Measurements from ENCODE around the gene DCLK1. TPM values are rescaled to one million over a fixed set of nuclear protein-coding genes. Genes with fewer than 3 reads are reported as not detected.

DCLK1 gene
- total and polyA plus RNA-seq, 7 experiments from 2014 or later = not detected

GRCh38 chr13:35724446-35724845, 406.7 kb downstream of the DCLK1 start:
- H3K4me1 ChIP-seq (ENCODE audit: control insufficient read depth in 2 of 2, insufficient read depth in 2 of 2, low read length in 2 of 2) = no peaks in the 10 kb centered on the region
- CTCF ChIA-PET = no interaction called here
- POLR2A ChIA-PET = no interaction called here
- Mint-ChIP-seq H3K27me3 (peaks cover 8 to 23% (median 14%) of the 10 kb centered on the region in 5 donors), H3K9me3 (peaks cover 0 to 5% (median 0%) of the 10 kb centered on the region in 11 donors), H3K4me1 (peaks cover 0 to 8% (median 0%) of the 10 kb centered on the region in 7 donors), H3K36me3 (no peaks in the 10 kb centered on the region), H3K27ac (no peak overlapping the region), H3K4me3 (no peak overlapping the region)
- DNase-seq = no peak
- no peaks in the 10 kb centered on the region for H3K36me3 ChIP-seq (ENCODE audit: control insufficient read depth in 2 of 3, insufficient read depth in 3 of 3, low read length in 3 of 3)
- H3K27me3 ChIP-seq (ENCODE audit: control insufficient read depth in 2 of 2, insufficient read depth in 2 of 2, low read length in 2 of 2) = no peaks in the 10 kb centered on the region
- H3K4me3 ChIP-seq (ENCODE audit: low read length) = no peak overlapping the region
- H3K9me3 ChIP-seq (ENCODE audit: control insufficient read depth in 2 of 3, low read length in 3 of 3) = no peaks in the 10 kb centered on the region
- no peak for ATAC-seq
- intact Hi-C loops (cut with micrococcal nuclease) = loop anchor here in 1 of 2 donors (5.0 kb wide), 1 partner anchor 1922 kb away; no protein-coding TSS in a partner anchor
- H3K27ac ChIP-seq (ENCODE audit: low read depth, low read length) = no peak overlapping the region

DNA sequence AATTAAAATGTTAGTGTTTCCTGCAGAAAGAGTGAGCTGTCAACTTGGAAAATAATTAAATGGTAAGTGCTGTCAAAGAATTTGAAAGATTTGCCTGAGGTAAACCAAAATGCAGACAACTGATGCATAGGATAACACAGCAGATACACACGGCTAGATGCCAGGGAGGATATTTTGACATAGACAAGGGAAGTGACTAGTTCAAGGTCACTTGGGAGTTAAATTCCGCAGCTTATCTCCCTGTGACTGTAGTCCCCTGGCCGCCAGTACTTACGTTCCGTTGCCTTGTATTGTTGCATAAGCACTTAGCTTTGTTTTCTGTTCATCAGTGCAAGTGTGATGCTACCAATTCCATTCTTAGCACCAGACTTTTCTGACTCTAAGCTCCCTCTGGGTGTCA, 407.4 kb downstream of the DCLK1 start:
- no peaks in the 10 kb centered on the region for H3K27me3 ChIP-seq (ENCODE audit: control insufficient read depth in 2 of 2, insufficient read depth in 2 of 2, low read length in 2 of 2)
- Mint-ChIP-seq H3K4me1 (peaks cover 0 to 8% (median 0%) of the 10 kb centered on the region in 7 donors), H3K27ac (no peak overlapping the region), H3K9me3 (peaks cover 0 to 4% (median 0%) of the 10 kb centered on the region in 11 donors), H3K4me3 (no peak overlapping the region), H3K36me3 (no peaks in the 10 kb centered on the region), H3K27me3 (peaks cover 8 to 28% (median 12%) of the 10 kb centered on the region in 5 donors)
- no peaks in the 10 kb centered on the region for H3K4me1 ChIP-seq (ENCODE audit: control insufficient read depth in 2 of 2, insufficient read depth in 2 of 2, low read length in 2 of 2)
- ATAC-seq (no peak), DNase-seq (no peak)
- intact Hi-C loops (cut with micrococcal nuclease) = loop anchor here in 1 of 2 donors (5.0 kb wide), 1 partner anchor 1922 kb away; no protein-coding TSS in a partner anchor
- ChIA-PET POLR2A (no interaction called here), CTCF (no interaction called here)
- H3K4me3 ChIP-seq (ENCODE audit: low read length) = no peak overlapping the region
- H3K9me3 ChIP-seq (ENCODE audit: control insufficient read depth in 2 of 3, low read length in 3 of 3) = no peaks in the 10 kb centered on the region
- H3K27ac ChIP-seq (ENCODE audit: low read depth, low read length) = no peak overlapping the region
- H3K36me3 ChIP-seq (ENCODE audit: control insufficient read depth in 2 of 3, insufficient read depth in 3 of 3, low read length in 3 of 3) = no peaks in the 10 kb centered on the region

DNA sequence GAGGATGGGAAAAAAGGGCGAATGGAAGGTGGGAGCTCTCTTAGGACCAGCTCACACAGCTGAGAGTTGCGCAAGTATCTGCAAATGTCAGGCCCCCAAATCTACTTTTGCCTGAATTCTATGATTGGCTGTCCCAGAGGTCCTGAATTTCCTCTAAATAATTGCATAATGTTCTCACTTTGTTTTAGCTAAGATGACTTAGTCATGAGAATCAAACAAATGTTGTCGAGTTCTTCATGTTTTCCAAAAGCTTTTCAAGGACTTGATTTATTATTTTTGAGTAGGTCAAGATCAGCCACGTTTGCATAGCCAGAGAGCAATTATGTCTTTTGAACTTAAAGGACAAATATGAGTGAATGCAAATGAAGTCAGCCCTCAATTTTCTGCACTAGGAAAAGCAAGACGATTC, 408.1 kb downstream of the DCLK1 start:
- Mint-ChIP-seq H3K36me3 (no peaks in the 10 kb centered on the region), H3K27me3 (peaks cover 8 to 28% (median 10%) of the 10 kb centered on the region in 5 donors), H3K27ac (no peak overlapping the region), H3K4me3 (no peak overlapping the region), H3K4me1 (peaks cover 0 to 8% (median 0%) of the 10 kb centered on the region in 7 donors), H3K9me3 (peaks cover 0 to 3% (median 0%) of the 10 kb centered on the region in 11 donors)
- Histone ChIP-seq H3K36me3 (ENCODE audit: control insufficient read depth in 2 of 3, insufficient read depth in 3 of 3, low read length in 3 of 3) (no peaks in the 10 kb centered on the region), H3K4me3 (ENCODE audit: low read length) (no peak overlapping the region), H3K27ac (ENCODE audit: low read depth, low read length) (no peak overlapping the region), H3K27me3 (ENCODE audit: control insufficient read depth in 2 of 2, insufficient read depth in 2 of 2, low read length in 2 of 2) (no peaks in the 10 kb centered on the region), H3K4me1 (ENCODE audit: control insufficient read depth in 2 of 2, insufficient read depth in 2 of 2, low read length in 2 of 2) (no peaks in the 10 kb centered on the region), H3K9me3 (ENCODE audit: control insufficient read depth in 2 of 3, low read length in 3 of 3) (no peaks in the 10 kb centered on the region)
- ATAC-seq (no peak), DNase-seq (no peak)
- ChIA-PET CTCF (no interaction called here), POLR2A (no interaction called here)
- intact Hi-C loops (cut with micrococcal nuclease) = loop anchor here in 1 of 2 donors (5.0 kb wide), 1 partner anchor 1921 kb away; no protein-coding TSS in a partner anchor

DNA sequence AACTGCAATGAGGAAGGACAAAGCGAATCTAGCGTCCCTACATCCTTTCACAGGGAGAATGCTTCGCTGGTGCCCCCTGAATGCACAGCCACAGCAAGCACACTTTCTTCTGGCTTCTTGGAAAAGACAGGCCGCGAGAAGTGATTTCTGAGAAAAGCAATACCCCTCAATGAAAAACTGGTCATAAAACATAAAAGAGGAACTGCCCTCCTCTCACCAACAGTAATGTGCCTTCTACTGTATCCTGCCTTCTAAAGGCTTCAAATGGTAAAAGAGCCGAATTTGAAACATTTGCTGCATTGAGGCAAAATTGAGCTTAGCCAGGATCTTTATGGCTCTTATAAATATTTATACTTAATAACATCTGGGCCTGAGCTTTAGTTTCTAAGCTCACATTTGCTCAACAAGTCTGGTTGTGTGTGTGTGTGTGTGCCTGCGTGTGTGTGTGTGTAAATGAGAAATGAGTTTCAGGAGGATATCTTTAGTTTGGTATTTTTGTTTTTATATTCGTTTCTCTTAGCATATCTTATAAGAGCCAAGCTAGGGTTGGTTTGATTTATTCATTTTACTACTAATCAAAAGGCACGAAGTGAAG, 408.6 kb downstream of the DCLK1 start:
- ATAC-seq (no peak), DNase-seq (no peak)
- Histone ChIP-seq H3K4me3 (ENCODE audit: low read length) (no peak overlapping the region), H3K27ac (ENCODE audit: low read depth, low read length) (no peak overlapping the region), H3K4me1 (ENCODE audit: control insufficient read depth in 2 of 2, insufficient read depth in 2 of 2, low read length in 2 of 2) (no peaks in the 10 kb centered on the region), H3K36me3 (ENCODE audit: control insufficient read depth in 2 of 3, insufficient read depth in 3 of 3, low read length in 3 of 3) (no peaks in the 10 kb centered on the region), H3K27me3 (ENCODE audit: control insufficient read depth in 2 of 2, insufficient read depth in 2 of 2, low read length in 2 of 2) (no peaks in the 10 kb centered on the region), H3K9me3 (ENCODE audit: control insufficient read depth in 2 of 3, low read length in 3 of 3) (no peaks in the 10 kb centered on the region)
- Mint-ChIP-seq H3K4me1 (peaks cover 0 to 8% (median 0%) of the 10 kb centered on the region in 7 donors), H3K4me3 (no peak overlapping the region), H3K27me3 (peaks cover 8 to 28% (median 10%) of the 10 kb centered on the region in 5 donors), H3K27ac (no peak overlapping the region), H3K9me3 (peaks cover 0 to 3% (median 0%) of the 10 kb centered on the region in 11 donors), H3K36me3 (no peaks in the 10 kb centered on the region)
- intact Hi-C loops (cut with micrococcal nuclease) = loop anchor here in 1 of 2 donors (5.0 kb wide), 1 partner anchor 1920 kb away; no protein-coding TSS in a partner anchor
- ChIA-PET CTCF (interaction anchor here (0.7 kb wide), 1 partner anchor 313 kb away, joined by 3 read pairs; no protein-coding TSS in a partner anchor), POLR2A (no interaction called here)

DNA sequence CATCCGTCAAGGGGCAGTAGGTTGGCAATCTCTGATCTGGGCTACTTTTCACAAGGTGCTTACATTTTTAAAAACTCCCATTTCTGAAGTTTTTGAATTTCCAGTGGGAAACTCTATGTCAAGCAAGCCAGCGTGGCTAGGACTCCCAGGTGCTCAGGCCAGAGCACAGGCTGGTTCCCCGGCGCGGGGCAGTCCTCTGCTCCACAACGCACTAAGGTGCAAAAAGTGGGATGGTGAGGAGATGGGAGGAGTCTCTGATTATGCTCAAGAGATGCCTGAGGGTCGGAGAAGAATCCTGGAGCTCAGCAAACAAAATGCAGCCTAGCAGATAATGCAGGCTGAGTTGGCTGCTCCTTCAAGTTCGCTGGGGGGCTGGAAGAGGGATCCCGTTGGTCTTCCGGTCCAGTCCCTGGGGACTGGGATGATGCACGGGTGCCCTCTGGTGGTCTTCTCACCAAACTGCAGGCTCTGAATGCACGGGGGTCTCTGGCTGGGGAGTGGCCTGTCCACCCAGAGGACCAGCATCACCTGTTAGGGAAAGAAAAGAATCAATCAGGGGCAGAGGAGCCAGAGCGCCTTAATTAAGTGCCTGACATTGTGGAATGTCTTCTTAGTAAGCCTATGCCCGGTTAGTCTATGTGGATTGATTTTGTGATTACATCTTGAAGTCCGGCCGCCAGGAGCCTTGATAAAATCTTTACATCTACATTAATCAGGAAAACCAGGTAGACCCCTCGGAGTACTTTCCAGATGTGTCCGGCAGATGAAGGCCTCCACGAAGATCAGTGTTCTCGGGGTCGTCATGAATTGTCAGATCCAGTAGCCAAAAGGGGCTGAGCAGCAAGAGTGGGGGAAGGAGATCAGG, 410.3 kb downstream of the DCLK1 start:
- H3K27ac Mint-ChIP-seq = no peak overlapping the region
- ChIA-PET CTCF (no interaction called here), POLR2A (no interaction called here)
- peaks cover 8 to 28% (median 10%) of the 10 kb centered on the region in 5 donors for H3K27me3 Mint-ChIP-seq
- H3K36me3 Mint-ChIP-seq = no peaks in the 10 kb centered on the region
- peaks cover 0 to 3% (median 0%) of the 10 kb centered on the region in 11 donors for H3K9me3 Mint-ChIP-seq
- Histone ChIP-seq H3K27me3 (ENCODE audit: control insufficient read depth in 2 of 2, insufficient read depth in 2 of 2, low read length in 2 of 2) (no peaks in the 10 kb centered on the region), H3K4me1 (ENCODE audit: control insufficient read depth in 2 of 2, insufficient read depth in 2 of 2, low read length in 2 of 2) (no peaks in the 10 kb centered on the region), H3K27ac (ENCODE audit: low read depth, low read length) (no peak overlapping the region), H3K4me3 (ENCODE audit: low read length) (no peak overlapping the region), H3K36me3 (ENCODE audit: control insufficient read depth in 2 of 3, insufficient read depth in 3 of 3, low read length in 3 of 3) (no peaks in the 10 kb centered on the region), H3K9me3 (ENCODE audit: control insufficient read depth in 2 of 3, low read length in 3 of 3) (no peaks in the 10 kb centered on the region)
- intact Hi-C loops (cut with micrococcal nuclease) = loop anchor here in 1 of 2 donors (5.0 kb wide), 1 partner anchor 1919 kb away; no protein-coding TSS in a partner anchor
- H3K4me1 Mint-ChIP-seq = peaks cover 0 to 8% (median 0%) of the 10 kb centered on the region in 7 donors
- DNase-seq (peak in 5 of 9 donors; percentile 3 to 28 (median 9)), ATAC-seq (peak; percentile 46)
- peak overlapping the region in 3 of 10 donors; percentile 9 to 44 (median 21) for H3K4me3 Mint-ChIP-seq

DNA sequence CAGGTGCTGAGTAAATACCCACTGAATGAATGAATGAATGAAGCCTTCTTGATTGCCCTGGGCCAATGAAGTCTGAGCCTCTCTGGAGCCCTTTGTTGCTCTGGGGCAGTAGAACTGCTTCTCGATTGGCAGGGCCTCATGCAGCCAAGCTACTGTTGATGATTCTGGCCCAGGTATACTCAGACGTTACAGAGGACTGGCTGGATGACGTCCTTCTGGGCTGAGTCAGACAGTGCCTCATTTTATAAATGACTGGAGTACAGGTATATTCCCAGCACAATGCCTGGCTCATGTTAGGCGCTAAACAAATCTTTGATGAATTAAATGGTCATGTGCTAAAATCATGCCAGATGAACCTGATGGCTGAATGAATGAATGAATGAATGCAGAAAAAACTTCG, 410.9 kb downstream of the DCLK1 start:
- peaks cover 0 to 8% (median 0%) of the 10 kb centered on the region in 7 donors for H3K4me1 Mint-ChIP-seq
- H3K36me3 Mint-ChIP-seq = no peaks in the 10 kb centered on the region
- H3K9me3 Mint-ChIP-seq = no peaks in the 10 kb centered on the region
- intact Hi-C loops (cut with micrococcal nuclease) = loop anchor here in 1 of 2 donors (5.0 kb wide), 1 partner anchor 1918 kb away; no protein-coding TSS in a partner anchor
- Histone ChIP-seq H3K27ac (ENCODE audit: low read depth, low read length) (no peak overlapping the region), H3K27me3 (ENCODE audit: control insufficient read depth in 2 of 2, insufficient read depth in 2 of 2, low read length in 2 of 2) (no peaks in the 10 kb centered on the region), H3K4me1 (ENCODE audit: control insufficient read depth in 2 of 2, insufficient read depth in 2 of 2, low read length in 2 of 2) (no peaks in the 10 kb centered on the region), H3K9me3 (ENCODE audit: control insufficient read depth in 2 of 3, low read length in 3 of 3) (no peaks in the 10 kb centered on the region), H3K36me3 (ENCODE audit: control insufficient read depth in 2 of 3, insufficient read depth in 3 of 3, low read length in 3 of 3) (no peaks in the 10 kb centered on the region), H3K4me3 (ENCODE audit: low read length) (no peak overlapping the region)
- CTCF ChIA-PET = no interaction called here
- DNase-seq = no peak
- H3K27me3 Mint-ChIP-seq = peaks cover 8 to 28% (median 10%) of the 10 kb centered on the region in 5 donors
- POLR2A ChIA-PET = no interaction called here
- peak overlapping the region in 1 of 10 donors; percentile 21 for H3K4me3 Mint-ChIP-seq
- no peak for ATAC-seq
- no peak overlapping the region for H3K27ac Mint-ChIP-seq
